D721Med (cell line): Measurements from ENCODE around the gene MED14.

Experiments
- DNase-seq: peaks from one replicate; pipeline ENCODE4 v3.0.0; 2011; ENCODE audit warnings: low spot score; ENCODE audit not compliant: insufficient read length
- FAIRE-seq: peaks from 2 replicates; lab custom pipeline; 2011; peaks lifted over from hg19 to GRCh38; lab: Jason Lieb, UNC
- CTCF ChIP-seq: IDR thresholded peaks from 2 replicates; pipeline ENCODE4 v1.5.1; 2012; ENCODE audit warnings: mild to moderate bottlenecking, control low read depth; ENCODE audit not compliant: insufficient read depth; ENCODE audit errors: missing control alignments

Gene MED14

GRCh38 chrX:40687169-40687568, 48.2 kb downstream of the MED14 start:
- FAIRE-seq (no peak), DNase-seq (no peak)
- TF ChIP-seq CTCF = no peak

- no peak for DNase-seq
Measured at GRCh38 chrX:40685362-40685918, 49.9 kb downstream of the MED14 start.

DNA sequence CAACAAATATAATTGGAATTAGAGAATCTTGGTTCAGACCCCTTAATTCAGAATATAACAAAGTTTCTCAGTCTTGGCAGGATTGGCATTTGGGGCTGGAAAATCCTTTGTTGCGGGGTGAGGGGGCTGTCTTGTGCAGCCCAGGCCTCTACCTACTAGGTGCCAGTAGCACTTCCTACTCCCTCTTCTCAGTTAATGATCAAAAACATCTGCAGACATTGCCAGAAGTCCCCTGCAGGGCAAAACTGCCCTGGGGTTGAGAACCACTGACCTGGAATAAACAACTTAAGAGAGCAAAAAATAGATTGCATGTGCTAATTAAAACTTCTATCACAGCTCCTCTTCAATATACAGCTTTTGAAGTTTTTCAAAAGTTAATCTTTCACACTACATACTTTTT, 51.2 kb downstream of the MED14 start:
- FAIRE-seq (no peak), DNase-seq (no peak)
- no peak for TF ChIP-seq CTCF

More at GRCh38 chrX:40685362-40685918, 49.9 kb downstream of the MED14 start:
- FAIRE-seq = no peak
- TF ChIP-seq CTCF = no peak

- TF ChIP-seq CTCF = no peak
- no peak for FAIRE-seq
- no peak for DNase-seq
Measured at GRCh38 chrX:40683245-40683644, 52.1 kb downstream of the MED14 start.

DNA sequence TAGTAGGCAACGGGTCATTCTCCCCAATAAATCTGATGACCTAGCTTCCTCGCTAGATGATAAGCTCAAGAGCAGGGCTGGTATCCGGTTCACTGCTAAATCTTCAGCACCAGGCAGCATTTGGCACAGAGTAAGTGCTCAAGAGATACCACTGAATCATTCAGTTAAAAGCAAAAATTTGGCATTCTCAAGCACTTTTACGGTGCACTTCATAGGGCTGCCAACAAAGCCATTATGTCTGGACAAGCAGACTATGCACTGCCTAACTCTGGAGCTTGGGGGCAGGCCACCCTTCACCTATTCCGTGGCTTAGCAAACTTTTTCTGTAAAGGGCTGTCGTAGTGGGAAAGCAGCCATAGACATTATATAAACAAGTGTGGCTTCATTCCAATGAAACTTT, 64.2 kb downstream of the MED14 start:
- DNase-seq (no peak), FAIRE-seq (no peak)
- TF ChIP-seq CTCF = no peak

- DNase-seq = no peak
- no peak for FAIRE-seq
- no peak for TF ChIP-seq CTCF
Measured at GRCh38 chrX:40663880-40664630, 71.3 kb downstream of the MED14 start.
